GM21576 (cell line): ENCODE results near the gene CDV3.
"Not testable (repeated sequence)": the region's sequence is repeated elsewhere in the genome, so short reads cannot be mapped to it uniquely, and the experiment has no call there.

Source experiments
- ATAC-seq: cut with Tn5 transposase; IDR thresholded peaks from one replicate; pipeline ENCODE4 v1.9.1; 2021; ENCODE audit warnings: mild to moderate bottlenecking, moderate library complexity; ENCODE audit not compliant: unreplicated experiment

The CDV3 gene, protein sequence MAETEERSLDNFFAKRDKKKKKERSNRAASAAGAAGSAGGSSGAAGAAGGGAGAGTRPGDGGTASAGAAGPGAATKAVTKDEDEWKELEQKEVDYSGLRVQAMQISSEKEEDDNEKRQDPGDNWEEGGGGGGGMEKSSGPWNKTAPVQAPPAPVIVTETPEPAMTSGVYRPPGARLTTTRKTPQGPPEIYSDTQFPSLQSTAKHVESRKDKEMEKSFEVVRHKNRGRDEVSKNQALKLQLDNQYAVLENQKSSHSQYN

DNA sequence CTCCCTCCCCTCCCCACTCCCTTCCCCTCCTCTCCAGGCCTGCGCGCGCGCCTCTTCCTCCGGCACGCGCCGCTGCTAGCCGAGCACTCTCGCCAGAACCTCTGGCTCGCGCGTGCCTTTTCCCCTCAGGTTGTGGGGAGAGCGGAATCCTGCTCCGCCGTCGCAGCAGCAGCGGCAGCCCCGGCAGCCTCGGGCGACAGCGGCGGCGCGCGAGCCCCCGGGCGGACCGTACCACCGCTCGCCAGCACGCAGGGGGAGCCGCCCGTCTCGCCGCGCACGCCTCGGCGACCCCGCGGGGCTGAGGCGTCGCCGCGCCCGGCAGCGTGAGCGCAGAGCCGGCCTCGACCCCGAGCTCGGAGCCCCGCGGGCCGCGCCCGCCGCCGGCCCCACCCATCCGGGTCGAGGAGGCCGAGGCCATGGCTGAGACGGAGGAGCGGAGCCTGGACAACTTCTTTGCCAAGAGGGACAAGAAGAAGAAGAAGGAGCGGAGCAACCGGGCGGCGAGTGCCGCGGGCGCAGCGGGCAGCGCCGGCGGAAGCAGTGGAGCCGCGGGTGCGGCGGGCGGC is at the start of gene CDV3:
TSS of gene CDV3 (plus strand) at position 58 of the 566 bp plus-strand sequence. CDS start at position 417, 359 bp downstream.
- peak; percentile 18 for ATAC-seq

DNA sequence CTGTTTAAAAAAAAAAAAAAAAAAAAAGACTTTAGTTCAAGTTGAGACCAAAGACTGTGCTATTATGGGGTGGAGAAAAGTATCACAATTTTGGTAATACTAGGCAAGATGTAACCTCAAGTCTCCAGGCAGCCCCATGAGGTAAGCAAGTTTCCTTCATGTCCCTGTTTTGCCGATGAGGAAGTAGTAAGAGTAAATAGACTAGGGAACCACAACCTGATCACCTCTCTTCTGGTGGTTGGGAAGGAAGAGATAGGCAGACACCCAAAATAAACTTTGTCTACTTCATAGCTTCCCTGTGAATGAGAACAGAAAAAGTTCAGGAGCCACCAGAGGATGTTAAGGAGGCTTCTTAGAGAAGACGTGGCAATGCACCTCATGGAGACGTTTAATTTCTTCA is 49.7 kb upstream of the CDV3 start:
- not testable (repeated sequence) for ATAC-seq

DNA sequence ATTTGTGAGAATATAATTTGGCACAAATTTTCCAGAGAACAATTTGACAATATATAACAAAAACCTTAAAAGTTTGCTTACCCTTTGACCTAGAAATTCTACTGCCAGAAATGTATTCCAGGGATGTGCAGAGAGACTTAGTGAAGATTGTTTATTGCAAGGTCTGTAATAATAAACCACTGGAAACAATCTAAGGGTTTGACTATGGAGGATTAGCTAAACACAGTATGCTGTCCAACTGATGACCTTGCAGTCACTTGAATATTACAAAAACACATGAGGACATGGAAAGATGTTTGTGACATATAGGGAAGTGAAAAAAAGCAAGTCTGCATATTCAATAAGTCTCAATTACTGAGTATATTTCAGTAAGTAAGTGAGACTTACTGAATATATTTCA is 48.1 kb upstream of the CDV3 start:
- ATAC-seq: no peak

DNA sequence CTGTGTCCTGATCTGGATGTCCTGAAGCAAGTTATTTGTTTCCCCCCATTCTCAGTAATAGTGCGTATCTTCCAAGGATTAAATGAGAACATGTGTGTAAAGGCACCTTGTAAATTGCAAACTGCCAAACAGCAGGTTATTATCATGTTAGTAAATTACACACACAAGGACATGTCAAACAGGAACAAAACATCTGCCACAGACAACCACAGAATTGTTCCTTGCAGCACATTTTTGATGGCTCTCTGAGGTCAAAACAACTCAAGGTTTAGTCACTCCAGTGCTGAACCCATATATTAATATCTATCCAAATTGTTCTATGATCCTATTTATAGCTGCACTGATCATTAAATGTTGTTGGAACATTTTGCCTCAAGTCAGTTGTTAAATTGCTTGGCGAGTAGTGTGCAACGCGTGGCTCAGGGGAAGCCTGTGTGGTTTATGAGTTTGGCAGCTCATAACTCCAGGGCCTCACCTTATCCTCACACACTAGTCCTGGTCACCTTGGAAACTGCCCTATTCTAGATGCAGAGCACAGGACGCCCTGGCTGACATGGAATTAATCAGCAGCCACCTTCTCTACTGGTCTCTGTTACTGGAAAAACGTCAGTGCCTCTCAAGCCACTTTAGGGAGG is 46.3 kb upstream of the CDV3 start:
- ATAC-seq: no peak

DNA sequence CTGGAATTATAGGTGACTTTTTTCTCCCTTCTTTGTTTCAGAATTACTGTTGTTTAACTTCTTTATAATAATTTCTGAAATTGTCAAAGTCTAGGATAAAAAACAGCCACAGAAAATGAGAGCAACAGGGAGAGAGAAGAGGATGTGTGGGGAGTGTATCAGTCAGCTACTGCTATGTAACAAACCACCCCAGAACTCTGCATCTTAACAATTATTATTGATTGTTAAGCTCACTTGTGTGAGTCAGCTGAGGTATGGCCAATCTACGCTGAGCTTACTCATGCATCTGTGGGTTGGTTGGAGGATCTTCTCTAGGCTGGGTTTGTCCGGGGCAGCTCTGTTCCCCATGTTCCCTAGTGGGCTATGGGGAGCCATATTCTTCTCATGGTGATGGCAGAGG is 43.7 kb upstream of the CDV3 start:
- no peak for ATAC-seq

DNA sequence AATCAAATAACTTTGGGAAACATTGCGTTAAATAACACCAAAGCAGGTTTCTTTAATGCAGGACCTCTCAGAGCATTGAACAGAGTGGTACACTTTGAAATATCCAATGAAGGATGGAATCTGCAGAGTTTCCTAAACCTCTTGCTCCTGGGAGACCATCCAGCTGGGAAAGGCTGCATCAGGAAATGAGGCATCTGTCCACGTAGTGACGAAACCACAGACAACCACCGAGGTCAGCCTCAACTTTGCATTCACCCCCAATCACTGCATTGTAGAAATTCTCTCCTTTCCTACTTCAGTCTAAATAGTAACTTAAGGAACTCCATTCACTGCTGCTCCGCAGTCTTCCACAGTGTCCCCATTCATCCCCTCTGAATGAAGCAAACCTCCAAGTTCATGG is 41.5 kb upstream of the CDV3 start:
- ATAC-seq: no peak

DNA sequence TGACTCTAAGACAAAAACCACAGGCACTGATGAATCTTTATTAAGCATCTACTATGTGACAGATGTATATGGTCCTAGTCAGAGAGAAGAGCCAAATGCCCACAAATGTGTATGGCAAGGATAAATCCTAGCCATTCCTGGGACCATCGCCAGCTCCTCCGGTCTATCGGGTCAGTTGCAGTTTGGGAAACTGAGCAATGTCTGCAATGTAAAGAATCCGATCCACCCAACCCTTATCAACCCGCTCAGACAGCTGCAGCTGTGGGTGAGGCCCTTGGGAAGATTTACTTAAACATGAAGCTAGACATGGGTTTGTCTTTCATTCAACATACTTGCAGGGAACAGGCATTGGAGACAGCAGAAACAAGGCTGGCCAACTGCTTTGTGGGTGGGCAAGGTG is 40.5 kb upstream of the CDV3 start:
- ATAC-seq: no peak

DNA sequence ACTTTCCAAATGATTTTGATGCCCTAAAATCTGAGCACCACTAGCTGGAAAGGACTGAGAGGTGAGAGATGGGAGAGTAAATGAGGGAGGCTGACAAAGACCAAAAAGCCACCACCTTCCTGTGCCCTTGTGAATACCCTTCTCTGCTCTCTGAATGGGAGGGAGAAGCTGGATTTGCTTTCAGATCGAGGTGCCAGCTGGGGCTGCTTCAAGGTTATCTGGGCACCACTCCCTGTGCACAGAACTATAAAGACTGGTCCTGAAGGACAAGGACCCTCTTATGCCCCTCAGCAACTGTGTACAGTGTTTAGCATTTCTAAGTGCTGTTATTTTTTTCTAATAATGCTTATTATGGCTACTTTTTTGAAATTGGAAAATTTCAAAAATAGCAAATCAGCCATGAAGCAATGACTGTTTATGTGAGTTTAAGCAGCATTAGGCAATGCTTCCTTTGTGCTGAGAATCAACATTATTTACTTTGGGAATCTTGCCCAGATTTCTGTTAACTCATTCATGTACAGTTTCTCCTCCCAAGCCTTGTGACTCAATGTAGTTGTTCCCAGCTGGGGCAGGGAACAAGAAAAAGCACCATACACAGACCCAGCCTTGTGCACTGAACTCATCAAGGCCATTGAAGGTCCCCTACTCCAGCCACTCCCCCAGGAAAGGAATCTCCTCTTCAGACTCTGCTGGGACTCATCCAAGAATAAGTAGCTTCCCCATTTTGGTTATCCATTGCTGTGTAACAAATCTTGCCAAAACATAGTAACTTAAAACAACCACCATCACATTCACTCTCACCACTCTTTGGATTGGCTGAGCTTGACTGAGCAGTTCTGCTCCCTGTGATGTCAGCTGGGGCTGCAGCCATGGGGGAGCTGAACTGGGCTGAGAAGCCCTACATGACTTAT is 37.3 kb upstream of the CDV3 start:
- no peak for ATAC-seq

DNA sequence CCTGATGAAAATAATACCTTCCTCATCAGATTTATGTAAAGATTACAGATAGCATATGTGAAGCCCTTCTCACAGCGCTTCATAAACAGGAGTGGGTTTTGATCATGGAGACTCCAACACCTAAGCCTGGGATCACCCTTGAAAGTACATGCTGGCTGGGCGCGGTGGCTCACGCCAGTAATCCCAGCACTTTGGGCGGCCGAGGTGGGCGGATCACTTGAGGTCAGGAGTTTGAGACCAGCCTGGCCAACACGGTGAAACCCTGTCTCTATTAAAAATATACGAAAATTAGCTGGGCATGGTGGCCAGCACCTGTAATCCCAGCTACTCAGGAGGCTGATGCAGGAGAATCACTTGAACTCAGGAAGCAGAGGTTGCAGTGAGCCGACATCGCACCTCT is 36.4 kb upstream of the CDV3 start:
- ATAC-seq: not testable (repeated sequence)

DNA sequence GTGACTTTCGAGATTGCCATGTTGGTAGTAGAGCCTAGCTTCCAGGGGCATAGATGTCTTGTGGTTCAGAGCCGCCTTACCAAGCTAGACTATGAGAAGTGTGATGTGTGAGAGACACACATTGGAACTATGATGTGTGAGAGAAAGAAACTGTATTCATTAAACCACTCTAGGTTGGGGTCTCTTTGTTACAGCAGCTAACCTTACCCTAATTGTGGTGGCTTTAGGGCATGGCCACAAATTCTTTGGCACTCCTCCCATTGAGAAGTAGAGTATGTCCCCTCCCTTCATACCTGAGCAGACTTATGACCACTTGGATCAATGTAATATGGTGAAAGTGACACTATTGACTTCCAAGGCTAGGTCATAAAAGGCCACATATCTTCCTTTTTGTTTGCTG is 35.3 kb upstream of the CDV3 start:
- no peak for ATAC-seq

DNA sequence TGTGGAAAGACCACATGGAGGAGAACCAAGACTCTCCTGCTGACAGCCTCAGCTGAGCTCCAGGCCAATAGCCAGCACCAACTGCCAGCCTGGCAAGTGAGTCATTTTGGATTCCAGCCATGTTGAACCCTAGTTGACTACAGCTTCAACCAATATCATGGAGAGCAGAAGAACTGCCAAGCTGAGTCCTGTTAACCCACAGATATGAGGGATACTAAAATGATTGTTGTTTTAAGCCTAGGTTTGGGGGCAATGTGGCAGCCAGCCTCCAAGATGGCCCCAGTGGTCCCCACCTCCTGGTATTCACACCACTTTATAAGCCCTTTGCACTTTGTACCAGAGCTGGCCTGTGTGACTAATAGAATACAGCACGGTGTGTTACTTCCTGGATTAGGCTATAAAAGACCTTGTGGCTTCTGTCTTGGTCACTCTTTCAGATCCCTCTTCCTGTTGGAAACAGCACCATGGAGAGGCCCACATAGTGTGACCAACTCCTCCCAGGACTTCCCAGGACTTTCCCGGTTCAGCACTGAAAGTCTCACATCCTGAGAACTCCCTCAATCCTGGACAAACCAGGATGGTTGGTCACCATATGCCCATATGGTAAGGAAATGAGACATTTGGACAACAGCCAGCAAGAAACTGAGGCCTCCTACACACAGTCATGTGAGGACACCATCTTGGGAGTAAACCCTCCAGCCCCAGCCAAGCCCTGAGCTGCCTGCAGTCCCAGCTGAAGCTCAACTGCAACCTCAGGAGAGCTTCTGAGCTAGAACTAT is 32.4 kb upstream of the CDV3 start:
- ATAC-seq: peak; percentile 72

DNA sequence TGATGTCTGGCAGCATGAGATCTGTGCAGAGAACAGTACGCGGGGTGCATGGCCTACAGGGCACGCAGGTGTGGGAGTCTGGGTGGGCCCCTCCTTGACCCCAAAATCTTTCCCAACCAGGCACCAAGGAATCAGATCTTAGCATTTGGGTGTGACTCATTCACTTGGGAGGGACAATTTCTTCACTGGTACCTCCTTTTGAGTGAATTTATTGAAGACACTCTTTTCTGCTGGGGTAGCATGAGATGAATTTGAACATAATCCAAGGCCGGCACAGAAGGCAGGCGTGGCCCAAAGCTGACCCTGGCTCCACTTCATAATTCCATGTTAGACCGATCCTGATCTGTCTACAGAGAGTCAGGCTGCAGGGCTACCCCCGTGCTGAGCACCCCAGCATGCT is 30.6 kb upstream of the CDV3 start:
- no peak for ATAC-seq

DNA sequence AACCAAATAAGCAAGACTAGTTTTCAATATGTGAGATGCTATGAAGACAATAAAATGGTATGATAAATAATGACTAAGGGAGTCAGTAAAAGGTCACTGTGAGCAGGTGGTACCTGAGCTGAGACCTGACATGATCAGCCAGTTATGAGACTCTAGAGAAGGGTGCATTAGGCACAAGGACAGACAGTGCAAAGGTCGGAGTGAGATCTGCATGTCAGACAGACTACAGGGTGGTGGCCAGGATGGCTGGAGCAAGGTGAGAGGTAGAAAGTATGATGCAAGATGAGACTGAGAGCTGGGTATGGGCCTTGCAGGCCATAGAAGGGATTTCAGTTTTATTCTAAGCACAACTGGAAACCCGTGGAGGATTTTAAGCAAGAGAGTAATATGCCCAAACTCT is 28.5 kb upstream of the CDV3 start:
- not testable (repeated sequence) for ATAC-seq

DNA sequence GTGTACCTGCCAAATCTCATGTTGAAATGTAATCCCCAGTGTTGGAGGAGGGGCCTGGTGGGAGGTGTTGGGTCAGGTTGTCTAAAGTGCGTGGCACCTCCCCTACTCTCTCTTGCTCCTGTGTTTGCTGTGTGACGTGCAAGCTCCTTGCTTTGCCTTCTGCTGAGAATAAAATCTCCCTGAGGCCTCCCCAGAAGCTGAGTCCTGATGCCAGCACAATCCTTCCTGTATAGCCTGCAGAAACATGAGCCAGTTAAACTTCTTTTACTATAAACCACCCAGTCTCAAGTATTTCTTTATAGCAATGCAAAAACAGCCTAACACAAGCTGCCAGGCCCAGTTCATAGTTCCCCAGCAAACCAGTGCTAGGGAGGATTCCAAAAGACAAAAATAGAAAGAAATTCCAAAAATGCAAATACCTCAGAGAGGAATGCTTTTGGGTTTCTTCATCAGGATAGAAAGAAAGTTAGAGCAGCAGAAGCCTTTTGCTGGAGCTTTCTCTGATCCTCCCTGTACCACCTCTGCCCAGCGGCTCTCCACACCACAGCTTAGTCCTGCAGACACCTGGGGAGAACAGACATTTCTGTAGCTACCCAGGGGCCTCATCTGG is 25.9 kb upstream of the CDV3 start:
- no peak for ATAC-seq

DNA sequence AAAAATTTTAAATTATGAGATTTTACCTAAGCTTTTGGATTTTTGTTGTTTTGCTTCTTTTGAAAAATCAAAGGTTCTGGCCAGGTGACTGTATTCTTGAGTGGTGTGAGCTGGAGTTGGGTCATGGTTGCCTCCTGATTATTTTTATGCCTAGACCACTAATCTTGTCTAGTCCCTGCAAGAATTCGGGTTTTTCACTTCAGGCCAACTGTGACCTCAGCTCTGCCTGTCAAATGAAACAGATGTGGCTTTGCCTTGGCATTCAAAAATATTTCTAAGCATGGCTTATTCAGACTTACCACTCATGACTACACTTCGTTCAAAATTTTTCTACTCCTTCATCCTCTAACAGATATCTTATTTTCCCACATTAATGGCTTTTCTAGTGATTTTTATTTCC is 25.4 kb upstream of the CDV3 start:
- ATAC-seq: no peak

DNA sequence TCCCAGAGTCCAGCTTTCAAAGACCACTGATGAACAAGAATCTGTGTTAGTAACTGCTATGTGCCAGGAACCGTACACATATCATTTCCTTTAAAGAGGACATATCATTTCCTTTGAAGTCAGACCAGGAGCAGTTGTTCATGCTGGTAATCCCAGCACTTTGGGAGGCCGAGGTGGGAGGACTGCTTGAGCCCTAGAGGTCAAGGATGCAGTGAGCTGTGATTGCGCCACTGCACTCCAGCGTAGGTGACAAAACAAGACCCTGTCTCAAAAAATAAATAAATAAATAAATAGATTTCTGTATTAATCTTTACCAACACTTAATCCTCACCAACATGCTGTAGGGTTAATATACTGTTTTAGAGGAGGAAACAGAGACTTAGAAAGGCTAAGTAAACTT is 23.9 kb upstream of the CDV3 start:
- no peak for ATAC-seq

DNA sequence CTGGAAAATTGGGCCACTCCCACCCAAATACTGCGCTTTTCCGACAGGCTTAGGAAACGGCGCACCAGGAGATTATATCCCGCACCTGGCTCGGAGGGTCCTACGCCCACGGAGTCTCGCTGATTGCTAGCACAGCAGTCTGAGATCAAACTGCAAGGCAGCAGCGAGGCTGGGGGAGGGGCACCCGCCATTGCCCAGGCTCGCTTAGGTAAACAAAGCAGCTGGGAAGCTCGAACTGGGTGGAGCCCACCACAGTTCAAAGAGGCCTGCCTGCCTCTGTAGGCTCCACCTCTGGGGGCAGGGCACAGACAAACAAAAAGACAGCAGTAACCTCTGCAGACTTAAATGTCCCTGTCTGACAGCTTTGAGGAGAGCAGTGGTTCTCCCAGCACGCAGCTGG is 21.9 kb upstream of the CDV3 start:
- not testable (repeated sequence) for ATAC-seq

DNA sequence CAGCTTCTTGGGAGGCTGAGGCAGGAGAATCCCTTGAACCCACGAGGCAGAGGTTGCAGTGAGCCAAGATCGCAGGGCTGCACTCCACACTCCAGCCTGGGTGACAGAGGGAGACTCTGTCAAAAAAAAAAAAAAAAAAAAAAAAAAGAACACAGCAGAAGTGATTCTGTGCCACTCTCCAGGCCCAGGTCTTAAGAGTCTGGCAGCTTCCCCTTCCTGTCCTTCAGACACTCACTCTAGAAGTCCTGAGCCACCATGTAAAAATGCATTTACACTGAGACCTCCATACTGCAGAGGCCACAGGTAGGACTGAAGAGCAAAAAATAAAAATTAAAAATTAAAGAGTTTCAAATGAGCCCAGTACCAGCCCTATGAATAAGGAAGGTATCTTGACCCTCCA is 11.8 kb upstream of the CDV3 start:
- ATAC-seq: no peak

DNA sequence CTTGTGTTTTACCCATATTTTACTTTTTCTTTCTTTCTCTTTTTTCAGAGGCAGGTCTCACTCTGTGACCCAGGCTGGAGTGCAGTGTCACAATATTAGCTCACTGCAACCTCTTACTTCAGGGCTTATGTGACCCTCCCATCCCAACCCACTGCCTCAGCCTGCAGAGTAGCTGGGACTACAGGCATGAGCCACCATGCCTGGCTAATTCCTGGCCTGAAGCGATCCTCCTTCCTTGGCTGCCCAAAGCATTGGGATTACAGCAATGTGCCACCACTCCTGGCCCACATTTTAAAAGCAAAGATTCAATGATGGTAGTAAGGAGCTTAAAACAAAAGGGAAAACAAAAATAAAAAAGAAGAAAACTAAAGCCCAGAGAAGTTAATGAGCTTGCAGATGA is 11.1 kb upstream of the CDV3 start:
- no peak for ATAC-seq

DNA sequence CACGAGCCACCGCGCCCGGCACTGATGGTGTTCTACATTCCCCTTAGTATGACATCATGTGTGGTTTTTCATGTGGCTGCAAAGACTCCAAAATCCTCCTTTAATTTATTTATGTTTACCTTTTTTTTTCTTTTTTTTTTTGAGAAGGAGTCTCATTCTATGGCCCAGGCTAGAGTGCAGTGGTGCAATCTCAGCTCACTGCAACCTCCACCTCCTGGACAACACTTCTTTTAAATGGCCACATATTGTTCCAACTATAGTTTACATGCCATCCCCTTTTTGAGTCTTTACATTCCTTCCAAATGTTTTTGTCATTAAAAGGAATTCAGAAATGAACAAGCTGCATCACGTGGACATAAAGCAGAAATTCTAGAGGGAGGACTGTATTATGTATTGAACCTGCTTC is 10.3 kb upstream of the CDV3 start:
- no peak for ATAC-seq
